Keratinocyte (primary cell): ENCODE data around the gene PIK3AP1. TPM values are rescaled to one million over a fixed set of nuclear protein-coding genes. Genes with fewer than 3 reads are reported as not detected.

ENCODE experiments used
- DNase-seq: peaks from one replicate; pipeline ENCODE4 v3.0.0-alpha.2; 2011; ENCODE audit warnings: low read depth, missing footprints, low spot score
- FAIRE-seq: peaks from 2 replicates; lab custom pipeline; 2011; peaks lifted over from hg19 to GRCh38; lab: Jason Lieb, UNC
- H2AFZ ChIP-seq: 2 replicates; pipeline ENCODE4 v1.6.0; 2012; ENCODE audit warnings: low read length, control low read depth, inconsistent platforms; ENCODE audit not compliant: control insufficient read depth
- H3K27ac ChIP-seq: 2 replicates; pipeline ENCODE4 v1.5.1; 2011; ENCODE audit warnings: low read length; ENCODE audit not compliant: control insufficient read depth, insufficient read depth
- H3K27me3 ChIP-seq: 3 replicates; pipeline ENCODE4 v1.6.0; 2011; ENCODE audit warnings: low read length; ENCODE audit not compliant: control insufficient read depth, insufficient read depth; ENCODE audit errors: extremely low read depth
- H3K36me3 ChIP-seq, 2 experiments: 2 replicates in 1 of 2; 3 replicates in 1 of 2; pipeline ENCODE4 v1.5.1; 2011; ENCODE audit warnings: low read length in 2 of 2, mild to moderate bottlenecking in 1 of 2; ENCODE audit not compliant: control insufficient read depth in 2 of 2, insufficient read depth in 2 of 2; ENCODE audit errors: extremely low read depth in 1 of 2
- H3K4me1 ChIP-seq: 3 replicates; pipeline ENCODE4 v1.5.1; 2011; ENCODE audit warnings: low read length; ENCODE audit not compliant: control insufficient read depth, insufficient read depth; ENCODE audit errors: extremely low read depth
- H3K4me2 ChIP-seq: 3 replicates; pipeline ENCODE4 v1.6.0; 2011; ENCODE audit warnings: low read depth, low read length; ENCODE audit not compliant: control insufficient read depth, insufficient read depth; ENCODE audit errors: extremely low read depth
- H3K4me3 ChIP-seq, 3 experiments: fragments of 200-600 bp in 1 of 3; sonication (generic) in 1 of 3; 2 replicates in 2 of 3; 3 replicates in 1 of 3; pipeline ENCODE4 v1.5.1; 2011 to 2016; ENCODE audit warnings: low read length in 3 of 3, mild to moderate bottlenecking in 3 of 3, control low read depth in 2 of 3, inconsistent platforms in 1 of 3, low read depth in 1 of 3, mixed read lengths in 1 of 3, mixed run types in 1 of 3, moderate library complexity in 1 of 3; ENCODE audit not compliant: control insufficient read depth in 2 of 3, insufficient read depth in 2 of 3; ENCODE audit errors: extremely low read depth in 1 of 3
- H3K79me2 ChIP-seq: 2 replicates; pipeline ENCODE4 v1.6.0; 2012; ENCODE audit warnings: low read length; ENCODE audit not compliant: control insufficient read depth, insufficient read depth
- H3K9ac ChIP-seq: 3 replicates; pipeline ENCODE4 v1.6.0; 2011; ENCODE audit warnings: low read length; ENCODE audit not compliant: control insufficient read depth, insufficient read depth; ENCODE audit errors: extremely low read depth
- H3K9me1 ChIP-seq: 3 replicates; pipeline ENCODE4 v1.6.0; 2011; ENCODE audit warnings: low read length; ENCODE audit not compliant: control insufficient read depth, insufficient read depth; ENCODE audit errors: extremely low read depth
- H3K9me3 ChIP-seq: 2 replicates; pipeline ENCODE4 v1.5.1; 2012; ENCODE audit warnings: low read depth, low read length; ENCODE audit not compliant: control insufficient read depth
- H4K20me1 ChIP-seq: 3 replicates; pipeline ENCODE4 v1.6.0; 2011; ENCODE audit warnings: low read length; ENCODE audit not compliant: control insufficient read depth, insufficient read depth; ENCODE audit errors: extremely low read depth
- CTCF ChIP-seq, 3 experiments: IDR thresholded peaks in 1 of 3; conservative IDR thresholded peaks in 1 of 3; optimal IDR thresholded peaks in 1 of 3; 2 replicates in 2 of 3; 3 replicates in 1 of 3; pipeline versions ENCODE3 to v1.5.1; 2011; ENCODE audit warnings: low read length in 3 of 3, mild to moderate bottlenecking in 3 of 3, moderate library complexity in 2 of 3, control low read depth in 1 of 3, inconsistent platforms in 1 of 3; ENCODE audit not compliant: insufficient read depth in 2 of 3; ENCODE audit errors: extremely low read depth in 1 of 3
- EZH2 ChIP-seq: IDR thresholded peaks from one replicate; pipeline ENCODE4 v1.6.1; 2012; ENCODE audit warnings: inconsistent platforms, mild to moderate bottlenecking, low read length, moderate library complexity
- dilution Hi-C: fragments of 300-500 bp; cut with MboI; formaldehyde crosslinking; loops from one replicate; pipeline ENCODE4 v1.7.0; 2020; ENCODE audit warnings: low sequenced_read_pairs; ENCODE audit not compliant: extremely low pct_ligation_motif_present
- polyA plus RNA-seq, 5 experiments: library from polyadenylated mRNA; depleted of rRNA in 3 of 5; stranded (reverse) in 3 of 5; stranded (forward) in 1 of 5; unstranded in 1 of 5; fragments of >200 nt; gene quantifications; 1 replicate in 1 of 5; 2 replicates in 3 of 5; 3 replicates in 1 of 5; pipeline versions ENCODE4 v1.2.1 to v1.2.3, GENCODE V29; 2011 to 2012; ENCODE audit warnings: missing spikeins in 2 of 5, low read depth in 1 of 5, low replicate concordance in 1 of 5

The PIK3AP1 gene
- polyA plus RNA-seq, 1 donor (not counting 4 experiments of a cell fraction or from before 2014, with no cell fraction given): not detected

DNA sequence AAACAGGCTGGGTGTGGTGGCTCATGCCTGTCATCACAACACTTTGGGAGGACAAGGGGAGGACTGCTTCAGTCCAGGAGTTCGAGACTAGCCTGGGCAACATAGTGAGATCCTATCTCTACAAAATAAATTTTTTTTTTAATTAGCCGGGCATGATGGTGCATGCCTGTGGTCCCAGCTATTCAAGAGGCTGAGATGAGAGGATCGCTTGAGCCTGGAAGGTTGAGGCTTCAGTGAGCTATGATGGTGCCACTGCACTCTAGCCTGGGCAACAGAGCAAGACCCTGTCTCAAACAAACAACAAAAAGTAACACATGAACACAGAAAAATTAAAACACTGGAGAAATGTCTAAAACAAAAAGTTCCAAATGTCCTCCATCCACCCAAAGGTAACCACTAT, 22.9 kb downstream of the PIK3AP1 start:
- Histone ChIP-seq H4K20me1 (no peaks in the 10 kb centered on the region), H3K9me3 (no peaks in the 10 kb centered on the region), H2AFZ (no peak overlapping the region), H3K9me1 (no peaks in the 10 kb centered on the region), H3K4me1 (no peaks in the 10 kb centered on the region), H3K9ac (no peak overlapping the region), H3K4me2 (no peak overlapping the region), H3K4me3 (no peak overlapping the region), H3K27me3 (no peaks in the 10 kb centered on the region), H3K36me3 (no peaks in the 10 kb centered on the region), H3K79me2 (no peaks in the 10 kb centered on the region), H3K27ac (no peak overlapping the region)
- DNase-seq: no peak
- FAIRE-seq: no peak
- TF ChIP-seq EZH2: no peak
- TF ChIP-seq CTCF (optimal IDR thresholded peaks at IDR 0.05 in 1 of 3, IDR thresholded peaks at IDR 0.05 in 1 of 3, conservative IDR thresholded peaks at IDR 0.05 in 1 of 3; ENCODE audit: extremely low read depth in 1 of 3, insufficient read depth in 2 of 3, low read length in 3 of 3): no peak
- dilution Hi-C loops: no loop called here

- Histone ChIP-seq H4K20me1 (no peaks in the 10 kb centered on the region), H3K9ac (no peak overlapping the region), H3K4me2 (no peak overlapping the region), H3K27me3 (no peaks in the 10 kb centered on the region), H3K9me1 (no peaks in the 10 kb centered on the region), H3K36me3 (no peaks in the 10 kb centered on the region), H3K27ac (no peak overlapping the region), H3K4me1 (no peaks in the 10 kb centered on the region), H3K9me3 (no peaks in the 10 kb centered on the region), H3K79me2 (no peaks in the 10 kb centered on the region), H3K4me3 (no peak overlapping the region), H2AFZ (no peak overlapping the region)
- dilution Hi-C loops: no loop called here
- no peak for DNase-seq
- FAIRE-seq: no peak
- TF ChIP-seq CTCF (optimal IDR thresholded peaks at IDR 0.05 in 1 of 3, IDR thresholded peaks at IDR 0.05 in 1 of 3, conservative IDR thresholded peaks at IDR 0.05 in 1 of 3; ENCODE audit: extremely low read depth in 1 of 3, insufficient read depth in 2 of 3, low read length in 3 of 3) (no peak), EZH2 (no peak)
These were observed 23.4 kb downstream of the PIK3AP1 start for GRCh38 chr10:96696845-96697425.
